ENCODE measurements around the gene BRDT. TPM values are rescaled to one million over a fixed set of nuclear protein-coding genes. Genes with fewer than 3 reads are reported as not detected.

The BRDT gene
- polyA plus RNA-seq, 4 donors = not detected

- DNase-seq = no peak
- Histone ChIP-seq H3K4me3 (ENCODE audit: low read depth in 1 of 3, low read length in 3 of 3) (no peak overlapping the region), H3K36me3 (ENCODE audit: control insufficient read depth in 3 of 3, insufficient read depth in 2 of 3, low read depth in 1 of 3, low read length in 3 of 3) (no peaks in the 10 kb centered on the region), H3K9me3 (ENCODE audit: control insufficient read depth in 2 of 2, insufficient read depth in 1 of 2, low read depth in 1 of 2, low read length in 1 of 2) (no peaks in the 10 kb centered on the region), H3K4me1 (ENCODE audit: control insufficient read depth in 3 of 3, insufficient read depth in 2 of 3, low read depth in 1 of 3, low read length in 2 of 3) (no peaks in the 10 kb centered on the region), H3K27me3 (ENCODE audit: control insufficient read depth in 3 of 3, insufficient read depth in 3 of 3, low read length in 3 of 3) (no peaks in the 10 kb centered on the region), H3K27ac (ENCODE audit: low read depth in 1 of 3, low read length in 2 of 3) (no peak overlapping the region)
- no peak for FAIRE-seq
- WGBS, 3 donors = 41 to 46% (median 43%) methylated on average over 2 of the region's 2 CpGs
Measured at GRCh38 chr1:91952187-91952586, 3.0 kb downstream of the BRDT start.

- no peak overlapping the region for H3K27ac ChIP-seq (ENCODE audit: low read depth in 1 of 3, low read length in 2 of 3)
- WGBS, 3 donors = 70 to 84% (median 72%) methylated on average over 5 of the region's 5 CpGs
- H3K36me3 ChIP-seq (ENCODE audit: control insufficient read depth in 3 of 3, insufficient read depth in 2 of 3, low read depth in 1 of 3, low read length in 3 of 3) = no peaks in the 10 kb centered on the region
- DNase-seq (no peak), FAIRE-seq (no peak)
- H3K4me3 ChIP-seq (ENCODE audit: low read depth in 1 of 3, low read length in 3 of 3) = no peak overlapping the region
- H3K4me1 ChIP-seq (ENCODE audit: control insufficient read depth in 3 of 3, insufficient read depth in 2 of 3, low read depth in 1 of 3, low read length in 2 of 3) = no peaks in the 10 kb centered on the region
- no peaks in the 10 kb centered on the region for H3K27me3 ChIP-seq (ENCODE audit: control insufficient read depth in 3 of 3, insufficient read depth in 3 of 3, low read length in 3 of 3)
- H3K9me3 ChIP-seq (ENCODE audit: control insufficient read depth in 2 of 2, insufficient read depth in 1 of 2, low read depth in 1 of 2, low read length in 1 of 2) = no peaks in the 10 kb centered on the region
Measured at GRCh38 chr1:91958926-91959325, 9.7 kb downstream of the BRDT start.

- no peaks in the 10 kb centered on the region for H3K27me3 ChIP-seq (ENCODE audit: control insufficient read depth in 3 of 3, insufficient read depth in 3 of 3, low read length in 3 of 3)
- DNase-seq (no peak), FAIRE-seq (no peak)
- H3K9me3 ChIP-seq (ENCODE audit: control insufficient read depth in 2 of 2, insufficient read depth in 1 of 2, low read depth in 1 of 2, low read length in 1 of 2) = no peaks in the 10 kb centered on the region
- H3K4me1 ChIP-seq (ENCODE audit: control insufficient read depth in 3 of 3, insufficient read depth in 2 of 3, low read depth in 1 of 3, low read length in 2 of 3) = no peaks in the 10 kb centered on the region
- WGBS, 3 donors = 76 to 84% (median 83%) methylated on average over 2 of the region's 2 CpGs
- no peak overlapping the region for H3K4me3 ChIP-seq (ENCODE audit: low read depth in 1 of 3, low read length in 3 of 3)
- no peaks in the 10 kb centered on the region for H3K36me3 ChIP-seq (ENCODE audit: control insufficient read depth in 3 of 3, insufficient read depth in 2 of 3, low read depth in 1 of 3, low read length in 3 of 3)
- no peak overlapping the region for H3K27ac ChIP-seq (ENCODE audit: low read depth in 1 of 3, low read length in 2 of 3)
Measured at GRCh38 chr1:91968334-91968733, 19.1 kb downstream of the BRDT start.

- H3K4me3 ChIP-seq (ENCODE audit: low read depth in 1 of 3, low read length in 3 of 3) = no peak overlapping the region
- no peak for DNase-seq
- no peaks in the 10 kb centered on the region for H3K4me1 ChIP-seq (ENCODE audit: control insufficient read depth in 3 of 3, insufficient read depth in 2 of 3, low read depth in 1 of 3, low read length in 2 of 3)
- no peaks in the 10 kb centered on the region for H3K9me3 ChIP-seq (ENCODE audit: control insufficient read depth in 2 of 2, insufficient read depth in 1 of 2, low read depth in 1 of 2, low read length in 1 of 2)
- no peak overlapping the region for H3K27ac ChIP-seq (ENCODE audit: low read depth in 1 of 3, low read length in 2 of 3)
- H3K36me3 ChIP-seq (ENCODE audit: control insufficient read depth in 3 of 3, insufficient read depth in 2 of 3, low read depth in 1 of 3, low read length in 3 of 3) = no peaks in the 10 kb centered on the region
- H3K27me3 ChIP-seq (ENCODE audit: control insufficient read depth in 3 of 3, insufficient read depth in 3 of 3, low read length in 3 of 3) = no peaks in the 10 kb centered on the region
- WGBS, 3 donors = 91 to 95% (median 91%) methylated on average over 7 of the region's 7 CpGs
- FAIRE-seq = no peak
Measured at GRCh38 chr1:91979383-91979782, 30.2 kb downstream of the BRDT start.

GRCh38 chr1:91980663-91981062 is 31.5 kb downstream of the BRDT start:
- DNase-seq = no peak

GRCh38 chr1:91981996-91982609 is 32.9 kb downstream of the BRDT start:
- Histone ChIP-seq H3K4me3 (ENCODE audit: low read depth in 1 of 3, low read length in 3 of 3) (no peak overlapping the region), H3K27me3 (ENCODE audit: control insufficient read depth in 3 of 3, insufficient read depth in 3 of 3, low read length in 3 of 3) (no peaks in the 10 kb centered on the region), H3K4me1 (ENCODE audit: control insufficient read depth in 3 of 3, insufficient read depth in 2 of 3, low read depth in 1 of 3, low read length in 2 of 3) (no peaks in the 10 kb centered on the region), H3K36me3 (ENCODE audit: control insufficient read depth in 3 of 3, insufficient read depth in 2 of 3, low read depth in 1 of 3, low read length in 3 of 3) (no peaks in the 10 kb centered on the region), H3K27ac (ENCODE audit: low read depth in 1 of 3, low read length in 2 of 3) (no peak overlapping the region), H3K9me3 (ENCODE audit: control insufficient read depth in 2 of 2, insufficient read depth in 1 of 2, low read depth in 1 of 2, low read length in 1 of 2) (no peaks in the 10 kb centered on the region)
- 46 to 63% (median 58%) methylated on average over 1 of the region's 1 CpG for WGBS, 3 donors
- FAIRE-seq = no peak
- no peak for DNase-seq

More at GRCh38 chr1:91980663-91981062, 31.5 kb downstream of the BRDT start:
- H3K4me1 ChIP-seq (ENCODE audit: control insufficient read depth in 3 of 3, insufficient read depth in 2 of 3, low read depth in 1 of 3, low read length in 2 of 3) = no peaks in the 10 kb centered on the region
- no peak for FAIRE-seq
- H3K27me3 ChIP-seq (ENCODE audit: control insufficient read depth in 3 of 3, insufficient read depth in 3 of 3, low read length in 3 of 3) = no peaks in the 10 kb centered on the region
- no peaks in the 10 kb centered on the region for H3K36me3 ChIP-seq (ENCODE audit: control insufficient read depth in 3 of 3, insufficient read depth in 2 of 3, low read depth in 1 of 3, low read length in 3 of 3)
- 66 to 69% (median 67%) methylated on average over 3 of the region's 3 CpGs for WGBS, 3 donors
- H3K4me3 ChIP-seq (ENCODE audit: low read depth in 1 of 3, low read length in 3 of 3) = no peak overlapping the region
- H3K9me3 ChIP-seq (ENCODE audit: control insufficient read depth in 2 of 2, insufficient read depth in 1 of 2, low read depth in 1 of 2, low read length in 1 of 2) = no peaks in the 10 kb centered on the region
- no peak overlapping the region for H3K27ac ChIP-seq (ENCODE audit: low read depth in 1 of 3, low read length in 2 of 3)

GRCh38 chr1:91993256-91993655 is 44.1 kb downstream of the BRDT start:
- no peak for DNase-seq
- no peak overlapping the region for H3K4me3 ChIP-seq (ENCODE audit: low read depth in 1 of 3, low read length in 3 of 3)
- no peaks in the 10 kb centered on the region for H3K9me3 ChIP-seq (ENCODE audit: control insufficient read depth in 2 of 2, insufficient read depth in 1 of 2, low read depth in 1 of 2, low read length in 1 of 2)
- H3K27me3 ChIP-seq (ENCODE audit: control insufficient read depth in 3 of 3, insufficient read depth in 3 of 3, low read length in 3 of 3) = no peaks in the 10 kb centered on the region
- WGBS, 3 donors = 80 to 89% (median 85%) methylated on average over 1 of the region's 1 CpG
- FAIRE-seq = no peak
- H3K36me3 ChIP-seq (ENCODE audit: control insufficient read depth in 3 of 3, insufficient read depth in 2 of 3, low read depth in 1 of 3, low read length in 3 of 3) = no peaks in the 10 kb centered on the region
- no peaks in the 10 kb centered on the region for H3K4me1 ChIP-seq (ENCODE audit: control insufficient read depth in 3 of 3, insufficient read depth in 2 of 3, low read depth in 1 of 3, low read length in 2 of 3)
- no peak overlapping the region for H3K27ac ChIP-seq (ENCODE audit: low read depth in 1 of 3, low read length in 2 of 3)

- no peaks in the 10 kb centered on the region for H3K27me3 ChIP-seq (ENCODE audit: control insufficient read depth in 3 of 3, insufficient read depth in 3 of 3, low read length in 3 of 3)
- no peaks in the 10 kb centered on the region for H3K4me1 ChIP-seq (ENCODE audit: control insufficient read depth in 3 of 3, insufficient read depth in 2 of 3, low read depth in 1 of 3, low read length in 2 of 3)
- no peak overlapping the region for H3K27ac ChIP-seq (ENCODE audit: low read depth in 1 of 3, low read length in 2 of 3)
- FAIRE-seq (no peak), DNase-seq (peak; percentile 52 to 66)
- H3K9me3 ChIP-seq (ENCODE audit: control insufficient read depth in 2 of 2, insufficient read depth in 1 of 2, low read depth in 1 of 2, low read length in 1 of 2) = no peaks in the 10 kb centered on the region
- H3K36me3 ChIP-seq (ENCODE audit: control insufficient read depth in 3 of 3, insufficient read depth in 2 of 3, low read depth in 1 of 3, low read length in 3 of 3) = no peaks in the 10 kb centered on the region
- H3K4me3 ChIP-seq (ENCODE audit: low read depth in 1 of 3, low read length in 3 of 3) = no peak overlapping the region
- 86 to 92% (median 90%) methylated on average over 1 of the region's 1 CpG for WGBS, 3 donors
Measured at GRCh38 chr1:91997607-91998195, 48.5 kb downstream of the BRDT start.

GRCh38 chr1:92004129-92004528 is 54.9 kb downstream of the BRDT start:
- FAIRE-seq = no peak
- Histone ChIP-seq H3K36me3 (ENCODE audit: control insufficient read depth in 3 of 3, insufficient read depth in 2 of 3, low read depth in 1 of 3, low read length in 3 of 3) (no peaks in the 10 kb centered on the region), H3K27ac (ENCODE audit: low read depth in 1 of 3, low read length in 2 of 3) (no peak overlapping the region), H3K27me3 (ENCODE audit: control insufficient read depth in 3 of 3, insufficient read depth in 3 of 3, low read length in 3 of 3) (no peaks in the 10 kb centered on the region), H3K4me1 (ENCODE audit: control insufficient read depth in 3 of 3, insufficient read depth in 2 of 3, low read depth in 1 of 3, low read length in 2 of 3) (no peaks in the 10 kb centered on the region), H3K9me3 (ENCODE audit: control insufficient read depth in 2 of 2, insufficient read depth in 1 of 2, low read depth in 1 of 2, low read length in 1 of 2) (no peaks in the 10 kb centered on the region), H3K4me3 (ENCODE audit: low read depth in 1 of 3, low read length in 3 of 3) (no peak overlapping the region)
- DNase-seq = no peak
